HEK293T (cell line): ENCODE measurements around the gene TSPAN18.

Source experiments
- BHLHE40 ChIP-seq: fragments of 450-650 bp; IDR thresholded peaks from 2 replicates; pipeline ENCODE4 v1.6.1; 2016; ENCODE audit warnings: mild to moderate bottlenecking, moderate library complexity, borderline replicate concordance
- ELF4 ChIP-seq: fragments of 450-650 bp; IDR thresholded peaks from 2 replicates; pipeline ENCODE4 v1.6.1; 2017; ENCODE audit warnings: antibody characterized with exemption
- FOXK2 ChIP-seq: fragments of 450-650 bp; IDR thresholded peaks from 2 replicates; pipeline ENCODE4 v1.6.1; 2016; ENCODE audit warnings: mild to moderate bottlenecking
- L3MBTL2 ChIP-seq: fragments of 450-650 bp; conservative IDR thresholded peaks from 2 replicates; pipeline ENCODE4 v1.6.1; 2016; ENCODE audit warnings: mild to moderate bottlenecking
- NFRKB ChIP-seq: fragments of 450-650 bp; IDR thresholded peaks from 2 replicates; pipeline ENCODE4 v1.6.1; 2016; ENCODE audit warnings: mild to moderate bottlenecking, moderate library complexity
- SP1 ChIP-seq: fragments of 450-650 bp; IDR thresholded peaks from 2 replicates; pipeline ENCODE4 v1.6.1; 2017
- SUZ12 ChIP-seq: fragments of 450-650 bp; IDR thresholded peaks from 2 replicates; pipeline ENCODE4 v1.6.1; 2016; ENCODE audit warnings: mild to moderate bottlenecking
- TARDBP ChIP-seq: fragments of 450-650 bp; IDR thresholded peaks from 2 replicates; pipeline ENCODE4 v1.6.1; 2016
- ZNF384 ChIP-seq: fragments of 450-650 bp; IDR thresholded peaks from 2 replicates; pipeline ENCODE4 v1.6.1; 2016
- TF ChIP-seq, protein P1 (sequence below): fragments of 450-650 bp; IDR thresholded peaks from 2 replicates; pipeline ENCODE4 v1.6.1; 2016

DNA sequence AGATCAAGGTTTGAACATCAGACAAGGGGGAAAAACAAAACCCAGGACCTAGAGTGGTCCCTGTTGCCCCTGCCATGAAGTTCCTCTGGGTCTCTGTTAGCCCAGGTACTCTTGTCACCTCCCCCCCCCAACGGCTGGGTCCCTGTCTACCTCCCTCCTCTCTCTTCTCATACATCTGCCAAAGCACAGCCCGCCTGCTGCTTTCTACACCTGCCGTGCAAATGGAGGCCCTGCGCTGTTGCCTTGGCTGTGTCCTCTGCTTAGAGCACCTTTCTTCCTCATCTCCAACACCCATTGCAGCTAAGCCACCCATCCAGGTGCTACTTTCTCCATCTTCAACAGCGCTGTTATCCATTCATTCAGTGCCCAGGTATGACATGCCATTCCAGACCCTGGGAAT is 124.7 kb downstream of the TSPAN18 start:
- no peak for TF ChIP-seq SP1
- TF ChIP-seq FOXK2, result no peak
- TF ChIP-seq ZNF384, result no peak
- TF ChIP-seq BHLHE40, result no peak
- TF ChIP-seq SUZ12, result no peak
- no peak for TF ChIP-seq L3MBTL2
- no peak for TF ChIP-seq NFRKB
- TF ChIP-seq, protein P1, sequence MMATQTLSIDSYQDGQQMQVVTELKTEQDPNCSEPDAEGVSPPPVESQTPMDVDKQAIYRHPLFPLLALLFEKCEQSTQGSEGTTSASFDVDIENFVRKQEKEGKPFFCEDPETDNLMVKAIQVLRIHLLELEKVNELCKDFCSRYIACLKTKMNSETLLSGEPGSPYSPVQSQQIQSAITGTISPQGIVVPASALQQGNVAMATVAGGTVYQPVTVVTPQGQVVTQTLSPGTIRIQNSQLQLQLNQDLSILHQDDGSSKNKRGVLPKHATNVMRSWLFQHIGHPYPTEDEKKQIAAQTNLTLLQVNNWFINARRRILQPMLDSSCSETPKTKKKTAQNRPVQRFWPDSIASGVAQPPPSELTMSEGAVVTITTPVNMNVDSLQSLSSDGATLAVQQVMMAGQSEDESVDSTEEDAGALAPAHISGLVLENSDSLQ, result no peak
- TF ChIP-seq ELF4, result no peak
- no peak for TF ChIP-seq TARDBP
